PC-3 (cell line): Measurements from ENCODE around the gene CAMK2A. TPM values are rescaled to one million over a fixed set of nuclear protein-coding genes. Genes with fewer than 3 reads are reported as not detected.

Experiments used
- ATAC-seq: fragments of 200-7000 bp; cut with Tn5 transposase; 2 replicates; pipeline ENCODE4 v1.9.1; 2020; ENCODE audit warnings: mild to moderate bottlenecking, moderate library complexity
- BruUV-seq: library from RNA; stranded (reverse); fragments of 400-500 nt; replicated peaks from 2 replicates; lab custom pipeline; 2021; lab: Mats Ljungman, UMichigan
- CTCF ChIA-PET: fragments of 300-600 bp; sonication (Branson Sonifier 250); formaldehyde crosslinking; loops from one replicate; lab custom pipeline; 2022; ENCODE audit warnings: antibody characterized with exemption; lab: Charles Lee
- POLR2A ChIA-PET: fragments of 300-600 bp; sonication (Branson Sonifier 250); formaldehyde crosslinking; loops from one replicate; lab custom pipeline; 2022; ENCODE audit warnings: antibody characterized with exemption; ENCODE audit not compliant: unreplicated experiment; lab: Charles Lee
- DNase-seq: peaks from one replicate; pipeline ENCODE4 v3.0.0-alpha.2; 2015
- H2AFZ ChIP-seq: fragments of 300-600 bp; sonication (generic); 2 replicates; pipeline ENCODE4 v1.6.0; 2016; ENCODE audit warnings: antibody characterized with exemption, low read length
- H3F3A ChIP-seq: fragments of 300-600 bp; sonication (generic); one replicate; pipeline ENCODE4 v1.6.0; 2017; ENCODE audit warnings: antibody characterized with exemption, low read length, control low read depth, mild to moderate bottlenecking; ENCODE audit not compliant: unreplicated experiment
- H3K27ac ChIP-seq: fragments of 300-600 bp; sonication (generic); 2 replicates; pipeline ENCODE4 v1.5.1; 2016; ENCODE audit warnings: mild to moderate bottlenecking, low read length
- H3K27me3 ChIP-seq: fragments of 300-600 bp; sonication (generic); 2 replicates; pipeline ENCODE4 v1.6.1; 2016; ENCODE audit warnings: low read length, mixed read lengths
- H3K36me3 ChIP-seq: fragments of 300-600 bp; sonication (generic); 2 replicates; pipeline ENCODE4 v1.6.1; 2016; ENCODE audit warnings: low read depth, mixed run types, low read length, mixed read lengths
- H3K4me1 ChIP-seq: fragments of 300-600 bp; sonication (generic); 2 replicates; pipeline ENCODE4 v1.5.1; 2016; ENCODE audit warnings: low read length; ENCODE audit not compliant: insufficient read depth
- H3K4me2 ChIP-seq: fragments of 300-600 bp; sonication (generic); 2 replicates; pipeline ENCODE4 v1.6.0; 2016; ENCODE audit warnings: low read length
- H3K4me3 ChIP-seq: fragments of 300-600 bp; sonication (generic); 2 replicates; pipeline ENCODE4 v1.5.1; 2016; ENCODE audit warnings: mild to moderate bottlenecking, low read length, mixed read lengths
- H3K79me2 ChIP-seq: fragments of 300-600 bp; sonication (generic); 2 replicates; pipeline ENCODE4 v1.6.1; 2017; ENCODE audit warnings: low read length, mixed read lengths
- H3K9ac ChIP-seq: fragments of 300-600 bp; sonication (generic); 2 replicates; pipeline ENCODE4 v1.6.0; 2016; ENCODE audit warnings: mild to moderate bottlenecking, low read length
- H3K9me2 ChIP-seq: fragments of 300-600 bp; sonication (generic); replicated peaks from 2 replicates; pipeline ENCODE4 v1.6.1; 2016; ENCODE audit warnings: mixed run types, low read length, mixed read lengths
- H3K9me3 ChIP-seq: fragments of 300-600 bp; sonication (generic); 2 replicates; pipeline ENCODE4 v1.6.1; 2016; ENCODE audit warnings: low read length, mixed read lengths
- H4K20me1 ChIP-seq: fragments of 300-600 bp; sonication (generic); 2 replicates; pipeline ENCODE4 v1.6.1; 2016; ENCODE audit warnings: low read length, mixed read lengths
- EZH2 ChIP-seq: fragments of 300-600 bp; sonication (generic); IDR thresholded peaks from one replicate; pipeline ENCODE4 v1.6.1; 2017; ENCODE audit warnings: antibody characterized with exemption, mild to moderate bottlenecking, low read length; ENCODE audit not compliant: unreplicated experiment
- EZH2phosphoT487 ChIP-seq: fragments of 300-600 bp; sonication (generic); IDR thresholded peaks from 2 replicates; pipeline ENCODE4 v1.6.1; 2018; ENCODE audit warnings: mild to moderate bottlenecking, antibody characterized with exemption, low read length, borderline replicate concordance
- intact Hi-C: fragments of 100-400 bp; cut with micrococcal nuclease; formaldehyde crosslinking; loops from 2 replicates; pipeline ENCODE4 v1.9.0; 2023
- total RNA-seq: library from RNA; depleted of rRNA; stranded (reverse); fragments of >200 nt; gene quantifications from 2 replicates; pipeline ENCODE4 v1.2.3, GENCODE V29; 2014
- TF ChIP-seq, protein P1 (sequence below): fragments of 300-600 bp; sonication (generic); conservative IDR thresholded peaks from 2 replicates; pipeline ENCODE4 v1.5.1; 2017; ENCODE audit warnings: antibody characterized with exemption, low read depth, mild to moderate bottlenecking, low read length

Gene CAMK2A
- total RNA-seq, 1 experiment from 2014 or later = 0.15 TPM

DNA sequence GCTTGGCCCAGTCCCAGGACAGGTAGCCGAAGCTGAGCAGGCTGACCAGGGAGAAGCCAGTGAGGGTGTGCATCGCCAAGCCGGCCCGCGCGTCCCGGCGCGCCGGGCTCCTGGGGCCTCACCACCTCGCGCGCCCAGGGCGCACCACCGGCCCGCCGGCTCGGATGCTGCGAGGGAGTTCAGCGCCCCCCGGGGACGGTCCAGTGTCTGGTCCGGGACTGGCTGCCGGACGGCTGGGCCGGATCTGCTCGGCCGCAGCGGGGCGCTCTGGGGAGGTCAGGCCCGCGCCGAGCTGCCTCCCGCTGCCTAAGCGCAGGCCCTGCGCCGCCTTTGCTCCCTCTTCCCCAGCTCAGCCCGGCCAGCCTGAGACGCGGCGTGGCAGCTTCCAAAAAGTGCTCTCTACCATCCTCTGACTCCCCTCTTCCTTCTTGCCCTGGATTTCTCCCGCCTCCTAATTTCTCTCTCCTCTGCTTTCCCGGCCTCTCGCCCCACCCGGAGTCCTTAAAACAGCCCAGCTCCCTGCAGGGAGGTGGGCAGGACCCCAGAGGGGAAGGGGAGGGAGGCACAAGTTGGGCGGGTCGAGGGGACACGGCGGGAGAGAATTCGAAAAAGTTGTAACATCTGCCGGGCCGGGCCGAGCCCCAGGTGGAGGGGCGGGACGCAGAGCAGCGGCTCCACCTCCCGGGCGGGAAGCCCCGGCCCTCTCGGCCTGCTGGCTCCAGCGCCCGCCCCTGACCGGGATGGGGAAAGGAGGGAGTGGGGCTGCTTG is 12.9 kb upstream of the CAMK2A start, which contains the start of gene ARSI:
ARSI (minus strand) TSS at position 605 of the 769 bp plus-strand sequence; CDS start at position 73, 532 bp downstream.
- CTCF ChIA-PET = no interaction called here
- H3K36me3 ChIP-seq = no peaks in the 10 kb centered on the region
- H3K4me3 ChIP-seq = peak within 1 kb of the TSS; percentile 72
- H3F3A ChIP-seq = no peaks in the 10 kb centered on the region
- TF ChIP-seq EZH2phosphoT487 = no peak
- TF ChIP-seq, protein P1, sequence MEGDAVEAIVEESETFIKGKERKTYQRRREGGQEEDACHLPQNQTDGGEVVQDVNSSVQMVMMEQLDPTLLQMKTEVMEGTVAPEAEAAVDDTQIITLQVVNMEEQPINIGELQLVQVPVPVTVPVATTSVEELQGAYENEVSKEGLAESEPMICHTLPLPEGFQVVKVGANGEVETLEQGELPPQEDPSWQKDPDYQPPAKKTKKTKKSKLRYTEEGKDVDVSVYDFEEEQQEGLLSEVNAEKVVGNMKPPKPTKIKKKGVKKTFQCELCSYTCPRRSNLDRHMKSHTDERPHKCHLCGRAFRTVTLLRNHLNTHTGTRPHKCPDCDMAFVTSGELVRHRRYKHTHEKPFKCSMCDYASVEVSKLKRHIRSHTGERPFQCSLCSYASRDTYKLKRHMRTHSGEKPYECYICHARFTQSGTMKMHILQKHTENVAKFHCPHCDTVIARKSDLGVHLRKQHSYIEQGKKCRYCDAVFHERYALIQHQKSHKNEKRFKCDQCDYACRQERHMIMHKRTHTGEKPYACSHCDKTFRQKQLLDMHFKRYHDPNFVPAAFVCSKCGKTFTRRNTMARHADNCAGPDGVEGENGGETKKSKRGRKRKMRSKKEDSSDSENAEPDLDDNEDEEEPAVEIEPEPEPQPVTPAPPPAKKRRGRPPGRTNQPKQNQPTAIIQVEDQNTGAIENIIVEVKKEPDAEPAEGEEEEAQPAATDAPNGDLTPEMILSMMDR = peak; percentile 61
- no peak for TF ChIP-seq EZH2
- H4K20me1 ChIP-seq = no peaks in the 10 kb centered on the region
- peak within 1 kb of the TSS; percentile 96 for H2AFZ ChIP-seq
- no peaks in the 10 kb centered on the region for H3K79me2 ChIP-seq
- POLR2A ChIA-PET = no interaction called here
- peaks cover 20% of the 10 kb centered on the region for H3K4me1 ChIP-seq
- DNase-seq (peak; percentile 69), ATAC-seq (peak; percentile 81)
- intact Hi-C loops = loop anchor here (2.0 kb wide), 1 partner anchor 54 kb away; the partner anchor contains the start of gene TCOF1
- H3K9me3 ChIP-seq = no peaks in the 10 kb centered on the region
- H3K9me2 ChIP-seq = no peaks in the 10 kb centered on the region
- H3K27me3 ChIP-seq = no peaks in the 10 kb centered on the region
- no peak within 1 kb of the TSS for H3K27ac ChIP-seq
- peak within 1 kb of the TSS; percentile 43 for H3K9ac ChIP-seq
- BruUV-seq = no TSS peak
- H3K4me2 ChIP-seq = peak within 1 kb of the TSS; percentile 92

DNA sequence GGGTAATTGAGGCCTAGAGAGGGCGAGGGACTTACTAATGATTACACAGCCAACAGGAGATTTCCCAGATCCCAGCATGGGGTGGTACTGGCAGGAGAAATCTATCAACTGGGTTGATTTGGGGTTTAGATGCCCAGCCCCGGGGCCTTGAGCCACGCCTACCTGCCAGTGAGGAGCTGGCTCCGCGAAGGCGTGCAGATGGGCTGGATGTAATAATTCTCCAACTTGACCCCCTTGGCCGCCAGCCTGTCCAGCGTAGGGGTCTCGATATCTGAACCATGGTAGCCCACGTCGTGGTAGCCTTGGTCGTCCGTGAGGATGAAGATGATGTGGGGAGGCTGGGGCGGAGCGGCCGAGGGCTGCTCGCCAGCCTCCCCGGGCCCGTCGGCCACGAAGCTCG is 12.3 kb upstream of the CAMK2A start:
- Histone ChIP-seq H3K4me1 (peaks cover 20% of the 10 kb centered on the region), H3F3A (no peaks in the 10 kb centered on the region), H2AFZ (peak overlapping the region; percentile 96; the same call in 1 of the 2 replicates), H3K79me2 (no peaks in the 10 kb centered on the region), H3K9me3 (no peaks in the 10 kb centered on the region), H3K27me3 (no peaks in the 10 kb centered on the region), H4K20me1 (no peaks in the 10 kb centered on the region), H3K36me3 (no peaks in the 10 kb centered on the region), H3K9me2 (no peaks in the 10 kb centered on the region), H3K27ac (no peak overlapping the region), H3K4me3 (peak overlapping the region; percentile 72; the same call in 1 of the 2 replicates), H3K4me2 (peak overlapping the region; percentile 92), H3K9ac (no peak overlapping the region)
- POLR2A ChIA-PET = no interaction called here
- TF ChIP-seq, protein P1 = no peak
- TF ChIP-seq EZH2phosphoT487 = no peak
- no peak for TF ChIP-seq EZH2
- no peak for DNase-seq
- CTCF ChIA-PET = no interaction called here
- intact Hi-C loops = loop anchor here (2.0 kb wide), 1 partner anchor 55 kb away; the partner anchor contains the start of gene TCOF1
- no TSS peak for BruUV-seq
- ATAC-seq = no peak

DNA sequence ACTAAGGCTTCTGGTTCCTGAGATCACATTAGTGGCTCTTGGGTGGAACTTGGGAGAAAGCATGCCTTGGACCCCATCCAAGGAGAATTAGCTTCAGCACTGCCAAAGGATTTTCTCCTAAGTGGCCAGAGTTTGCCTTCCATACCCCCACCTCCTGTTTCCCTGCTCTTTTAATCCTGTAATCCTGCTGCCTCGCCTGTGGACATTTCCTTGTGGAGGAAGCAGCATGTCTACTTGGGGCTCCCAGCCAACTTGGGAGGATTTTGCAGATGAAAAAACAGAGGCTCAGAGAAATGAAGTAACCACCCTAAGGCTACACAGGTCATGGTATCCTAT is 11.6 kb upstream of the CAMK2A start:
- no peaks in the 10 kb centered on the region for H4K20me1 ChIP-seq
- DNase-seq (no peak), ATAC-seq (no peak)
- BruUV-seq = no TSS peak
- peaks cover 20% of the 10 kb centered on the region for H3K4me1 ChIP-seq
- TF ChIP-seq, protein P1 = no peak
- no peak for TF ChIP-seq EZH2phosphoT487
- no peak for TF ChIP-seq EZH2
- H3K9me3 ChIP-seq = no peaks in the 10 kb centered on the region
- H3K27me3 ChIP-seq = no peaks in the 10 kb centered on the region
- no peak overlapping the region for H2AFZ ChIP-seq
- H3F3A ChIP-seq = no peaks in the 10 kb centered on the region
- ChIA-PET POLR2A (no interaction called here), CTCF (no interaction called here)
- H3K9me2 ChIP-seq = no peaks in the 10 kb centered on the region
- intact Hi-C loops = no loop called here
- no peak overlapping the region for H3K4me3 ChIP-seq
- H3K4me2 ChIP-seq = no peak overlapping the region
- H3K79me2 ChIP-seq = no peaks in the 10 kb centered on the region
- no peaks in the 10 kb centered on the region for H3K36me3 ChIP-seq
- no peak overlapping the region for H3K27ac ChIP-seq
- H3K9ac ChIP-seq = no peak overlapping the region
